GM19240 (cell line): ENCODE data around the gene ERBB2.
"Not testable (repeated sequence)": the region's sequence is repeated elsewhere in the genome, so short reads cannot be mapped to it uniquely, and the experiment has no call there.

Experiments used
- DNase-seq: peaks from one replicate; pipeline ENCODE4 v3.0.0; 2011; ENCODE audit warnings: low spot score; ENCODE audit not compliant: insufficient read length

Gene ERBB2

GRCh38 chr17:39742856-39743436, 43.1 kb downstream of the ERBB2 start:
- DNase-seq: no peak

- no peak for DNase-seq
Observed at GRCh38 chr17:39744075-39744835, 44.4 kb downstream of the ERBB2 start.

- no peak for DNase-seq
Observed at GRCh38 chr17:39744836-39745215, 45.0 kb downstream of the ERBB2 start.

- no peak for DNase-seq
Observed at GRCh38 chr17:39745335-39746144, 45.7 kb downstream of the ERBB2 start.

DNA sequence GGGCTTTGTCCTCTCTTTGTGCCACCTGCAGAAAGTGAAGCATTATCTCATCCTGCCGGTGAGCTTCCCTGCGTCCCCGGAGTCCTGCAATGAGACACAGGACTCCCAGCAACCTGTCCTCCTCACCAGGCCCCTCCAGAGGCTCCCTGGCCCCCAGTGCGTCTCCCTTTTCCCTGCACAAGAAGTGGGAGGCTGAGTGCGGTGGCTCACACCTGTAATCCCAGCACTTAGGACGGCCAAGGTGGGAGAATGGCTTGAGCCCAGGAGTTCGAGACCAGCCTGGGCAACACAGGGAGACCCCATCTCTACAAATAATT, 46.2 kb downstream of the ERBB2 start:
- DNase-seq: no peak

DNA sequence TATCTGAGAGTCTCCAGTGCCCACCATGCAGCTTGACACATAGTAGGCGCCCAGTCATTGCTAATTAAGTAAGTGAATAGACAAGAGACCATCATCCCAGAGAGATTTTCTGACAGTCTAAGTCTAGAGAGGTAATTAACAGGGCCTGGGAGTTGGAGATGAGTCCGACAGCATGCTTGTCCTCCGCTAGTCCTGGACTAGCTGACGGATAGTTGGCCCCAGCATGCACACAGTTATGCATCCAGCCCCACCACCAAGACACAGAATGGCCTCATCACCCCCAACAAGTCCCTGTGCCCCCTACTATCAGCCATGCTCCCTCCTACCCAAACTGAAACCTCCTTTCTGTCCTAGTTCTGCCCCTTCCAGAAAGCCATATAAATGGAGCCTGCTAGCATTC, 47.9 kb downstream of the ERBB2 start:
- no peak for DNase-seq

- not testable (repeated sequence) for DNase-seq
Observed at GRCh38 chr17:39748444-39749034, 48.7 kb downstream of the ERBB2 start.

- no peak for DNase-seq
Observed at GRCh38 chr17:39750131-39751015, 50.5 kb downstream of the ERBB2 start.

DNA sequence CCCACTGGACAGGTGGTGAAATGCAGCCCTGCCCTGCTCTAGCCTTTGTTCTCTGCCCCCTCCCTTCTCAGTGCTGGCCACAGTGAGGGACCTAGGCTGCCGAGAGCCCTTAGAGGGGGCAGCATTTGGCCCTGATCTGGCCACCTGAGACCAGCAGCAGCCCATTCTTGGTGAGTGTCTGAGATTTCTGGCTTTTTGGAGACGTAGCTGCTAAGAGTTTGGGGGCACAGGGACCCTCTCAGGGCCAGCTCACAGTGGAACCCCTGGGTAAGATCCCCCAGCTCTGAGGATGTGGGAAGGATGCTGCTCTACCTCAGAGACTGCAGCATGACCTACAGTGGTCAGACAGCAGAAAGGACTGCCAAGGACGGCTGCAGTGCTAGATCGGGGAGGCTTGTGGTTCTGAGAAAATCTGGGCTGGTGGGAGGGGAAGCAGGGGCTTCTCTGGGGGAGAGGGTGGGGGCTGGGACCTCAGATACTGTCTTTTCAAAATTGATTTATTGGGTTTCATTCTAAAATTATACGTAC, 51.2 kb downstream of the ERBB2 start:
- no peak for DNase-seq

DNA sequence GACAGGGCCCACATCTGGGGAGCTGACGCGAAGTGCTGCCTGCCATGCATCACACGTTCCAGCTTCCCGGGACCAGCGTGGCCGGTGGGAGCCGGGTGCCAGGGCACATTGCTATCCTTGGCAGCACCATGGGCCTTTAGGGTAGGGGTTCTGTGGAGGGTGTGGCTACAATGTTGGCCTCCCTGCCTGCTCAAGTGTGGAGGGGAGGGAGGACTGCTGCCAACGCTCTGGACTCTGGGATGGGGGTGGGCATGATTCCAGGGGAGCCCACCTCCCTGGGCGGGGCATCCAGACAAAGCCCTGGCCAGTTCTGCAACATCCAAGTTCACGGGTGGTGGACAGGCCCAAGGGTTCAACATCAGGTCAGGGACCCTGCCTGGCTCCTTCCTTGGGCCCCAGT, 51.8 kb downstream of the ERBB2 start:
- DNase-seq: no peak

DNA sequence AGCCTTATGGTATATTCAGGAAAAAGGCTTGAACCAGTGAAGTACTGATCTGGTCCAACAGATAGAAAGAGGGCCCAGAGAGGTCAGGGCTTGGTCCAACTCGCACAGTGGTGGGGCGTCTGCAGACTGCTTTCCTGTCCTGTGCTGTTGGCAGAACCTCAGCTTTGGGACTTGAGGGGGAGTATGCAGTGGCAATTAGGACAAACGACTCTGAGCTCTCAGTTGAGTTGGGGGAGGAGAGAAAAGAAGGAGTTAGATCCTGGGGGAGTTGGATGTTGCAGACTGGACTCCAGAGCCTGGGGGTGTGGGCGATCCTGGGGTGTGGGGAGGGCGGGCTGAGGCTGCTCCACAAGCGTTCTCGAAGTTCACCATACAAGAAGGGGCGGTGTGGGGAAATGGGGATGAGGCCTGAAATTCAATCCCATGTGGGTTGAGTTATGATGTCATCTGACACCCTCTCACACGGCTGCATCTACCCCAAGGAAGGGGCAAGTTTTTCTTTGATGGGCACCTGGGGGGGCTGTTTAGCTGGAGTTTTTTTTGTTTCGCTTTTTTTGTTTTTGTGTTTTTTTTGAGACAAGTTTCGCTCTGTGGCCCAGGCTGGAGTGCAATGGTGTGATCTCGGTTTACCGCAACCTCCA, 52.5 kb downstream of the ERBB2 start:
- DNase-seq: no peak

- DNase-seq: peak; percentile 64
Observed at GRCh38 chr17:39753514-39754160, 53.8 kb downstream of the ERBB2 start.

DNA sequence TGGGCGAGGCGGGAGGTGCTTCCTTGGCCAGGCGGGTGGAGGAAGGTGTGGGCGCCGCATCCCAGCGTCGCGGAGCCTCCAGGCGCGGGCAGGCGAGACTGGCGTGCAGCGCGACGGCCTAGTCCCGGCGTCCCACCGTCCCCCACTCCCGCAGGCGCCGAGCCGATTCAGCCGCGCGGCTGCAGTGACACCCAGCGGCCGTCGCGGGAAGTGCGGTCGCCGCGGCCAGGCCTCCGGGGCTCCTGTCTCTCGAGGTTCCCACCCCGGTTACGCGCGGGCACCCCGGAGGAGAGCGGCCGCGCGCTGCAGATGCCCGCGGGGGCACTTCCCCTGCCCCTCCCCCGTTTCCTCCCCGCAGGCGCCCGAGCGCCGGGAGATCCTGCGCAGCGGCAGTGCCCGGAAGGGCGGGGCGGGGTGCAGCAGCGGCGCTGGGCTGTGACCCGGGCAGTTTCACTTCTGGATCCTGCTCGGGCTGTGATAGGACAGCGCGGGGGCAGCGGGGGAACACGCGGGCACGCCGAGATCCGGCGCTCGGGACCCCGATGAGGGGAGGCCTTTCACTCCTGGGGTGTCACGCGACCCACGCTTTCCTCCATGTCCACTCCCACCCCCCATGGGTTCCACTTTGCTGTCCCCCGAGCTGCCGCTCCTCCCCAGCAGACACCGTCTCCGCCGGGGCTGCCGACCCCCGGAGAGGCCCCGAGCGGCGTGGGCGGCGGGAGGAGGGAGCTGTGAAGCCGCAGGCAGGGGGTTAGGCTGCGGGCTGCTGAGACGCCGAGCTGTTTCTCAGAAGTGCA, 54.5 kb downstream of the ERBB2 start:
- DNase-seq: peak; percentile 92

DNA sequence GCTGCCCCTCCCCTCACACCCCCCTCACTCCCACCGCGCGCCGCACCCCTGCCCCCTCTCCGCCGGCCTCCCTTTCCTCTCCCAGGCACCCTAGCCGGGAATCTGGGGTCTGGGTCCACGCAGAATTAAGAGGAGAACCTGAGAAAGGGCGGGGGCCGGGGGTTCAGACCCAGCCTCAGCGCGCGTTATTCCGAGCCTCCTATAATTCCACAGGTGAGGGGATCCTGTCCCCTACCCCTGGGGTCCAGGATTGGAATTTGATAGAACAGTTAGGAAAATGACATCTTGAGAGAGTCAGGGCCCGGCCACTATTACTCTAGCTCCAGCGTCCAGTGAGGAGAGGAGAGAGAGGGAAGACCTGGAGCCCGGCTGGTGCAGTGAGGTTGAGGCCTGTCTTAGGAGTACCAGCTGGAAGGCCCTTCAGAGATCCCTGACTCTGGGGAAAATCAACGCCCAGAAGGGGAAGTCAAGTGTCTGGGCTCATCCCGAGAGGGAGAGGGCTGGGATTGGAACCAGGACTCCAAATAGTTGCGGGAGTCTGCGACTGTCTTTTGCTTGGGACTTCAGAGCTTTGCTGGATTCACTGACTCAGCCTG, 55.2 kb downstream of the ERBB2 start:
- DNase-seq: no peak

GRCh38 chr17:39755554-39756379, 55.9 kb downstream of the ERBB2 start:
- no peak for DNase-seq

GRCh38 chr17:39756380-39757079, 56.7 kb downstream of the ERBB2 start:
- DNase-seq: no peak

- DNase-seq: no peak
Observed at GRCh38 chr17:39757176-39757662, 57.4 kb downstream of the ERBB2 start.
